HG03064 (cell line): ENCODE measurements around the gene NCOR1.
A peak's percentile ranks its signal among the peaks of the same experiment; 100 is the strongest.

Experiments
- ATAC-seq: cut with Tn5 transposase; IDR thresholded peaks from one replicate; pipeline ENCODE4 v1.9.1; 2021; ENCODE audit warnings: low read depth; ENCODE audit not compliant: unreplicated experiment

The NCOR1 gene

GRCh38 chr17:15981646-15982580 lies 233.4 kb downstream of the NCOR1 start:
- ATAC-seq: no peak

- ATAC-seq: peak; percentile 76
Measured at GRCh38 chr17:15981208-15981607, 234.1 kb downstream of the NCOR1 start.
